ENCODE measurements around the gene DNAH8. TPM values are rescaled to one million over a fixed set of nuclear protein-coding genes. Genes with fewer than 3 reads are reported as not detected.

Gene DNAH8
- total RNA-seq, 1 experiment from 2014 or later = not detected

GRCh38 chr6:38944655-38945279, 229.7 kb downstream of the DNAH8 start:
- POLR2A ChIA-PET (ENCODE audit: unreplicated experiment) = no interaction called here
- no peak overlapping the region for H3K27ac ChIP-seq
- H3K79me2 ChIP-seq (ENCODE audit: low read depth) = no peaks in the 10 kb centered on the region
- H3K4me2 ChIP-seq = no peak overlapping the region
- CTCF ChIA-PET = interaction anchor here (1.0 kb wide), 1 partner anchor 451 kb away, joined by 3 read pairs; no protein-coding TSS in a partner anchor
- no peak overlapping the region for H3K4me3 ChIP-seq
- H3K36me3 ChIP-seq (ENCODE audit: low read depth) = no peaks in the 10 kb centered on the region
- no peaks in the 10 kb centered on the region for H4K20me1 ChIP-seq (ENCODE audit: insufficient read depth)
- no peaks in the 10 kb centered on the region; the same call in 1 of the 2 replicates for H3K9me3 ChIP-seq (ENCODE audit: insufficient read depth, low read depth)
- no peak overlapping the region for H2AFZ ChIP-seq
- H3F3A ChIP-seq (ENCODE audit: insufficient read depth, low read depth) = no peaks in the 10 kb centered on the region
- no peaks in the 10 kb centered on the region for H3K4me1 ChIP-seq (replicated peaks; ENCODE audit: insufficient read depth)
- DNase-seq = no peak
- no peaks in the 10 kb centered on the region for H3K9me2 ChIP-seq (ENCODE audit: insufficient read depth)
- BruUV-seq (replicated peaks) = no TSS peak
- H3K27me3 ChIP-seq (ENCODE audit: insufficient read depth, low read depth) = peaks cover 72% of the 10 kb centered on the region
- TF ChIP-seq CTCF (conservative IDR thresholded peaks at IDR 0.05) (no peak), EZH2 (IDR thresholded peaks at IDR 0.05; ENCODE audit: low read depth) (no peak)
- intact Hi-C loops (cut with micrococcal nuclease; ENCODE audit: unreplicated experiment) = no loop called here

- Histone ChIP-seq H3K4me2 (no peak overlapping the region), H3F3A (ENCODE audit: insufficient read depth, low read depth) (no peaks in the 10 kb centered on the region), H4K20me1 (ENCODE audit: insufficient read depth) (no peaks in the 10 kb centered on the region), H3K27ac (no peak overlapping the region), H3K4me1 (replicated peaks; ENCODE audit: insufficient read depth) (no peaks in the 10 kb centered on the region), H2AFZ (no peak overlapping the region), H3K9me2 (ENCODE audit: insufficient read depth) (no peaks in the 10 kb centered on the region), H3K4me3 (no peak overlapping the region), H3K9me3 (ENCODE audit: insufficient read depth, low read depth) (no peaks in the 10 kb centered on the region), H3K27me3 (ENCODE audit: insufficient read depth, low read depth) (peaks cover 36% of the 10 kb centered on the region), H3K36me3 (ENCODE audit: low read depth) (no peaks in the 10 kb centered on the region), H3K79me2 (ENCODE audit: low read depth) (no peaks in the 10 kb centered on the region)
- CTCF ChIA-PET = no interaction called here
- POLR2A ChIA-PET (ENCODE audit: unreplicated experiment) = no interaction called here
- no peak for DNase-seq
- BruUV-seq (replicated peaks) = no TSS peak
- intact Hi-C loops (cut with micrococcal nuclease; ENCODE audit: unreplicated experiment) = no loop called here
- TF ChIP-seq EZH2 (IDR thresholded peaks at IDR 0.05; ENCODE audit: low read depth) = no peak
- TF ChIP-seq CTCF (conservative IDR thresholded peaks at IDR 0.05) = no peak
Observed at GRCh38 chr6:38955861-38956260, 240.8 kb downstream of the DNAH8 start.

GRCh38 chr6:38957426-38957825, 242.3 kb downstream of the DNAH8 start:
- Histone ChIP-seq H4K20me1 (ENCODE audit: insufficient read depth) (no peaks in the 10 kb centered on the region), H3K9me3 (ENCODE audit: insufficient read depth, low read depth) (no peaks in the 10 kb centered on the region), H3K36me3 (ENCODE audit: low read depth) (no peaks in the 10 kb centered on the region), H3K9me2 (ENCODE audit: insufficient read depth) (no peaks in the 10 kb centered on the region), H3K4me1 (replicated peaks; ENCODE audit: insufficient read depth) (no peaks in the 10 kb centered on the region), H3K27me3 (ENCODE audit: insufficient read depth, low read depth) (peaks cover 20% of the 10 kb centered on the region), H3K27ac (no peak overlapping the region), H2AFZ (no peak overlapping the region), H3K4me2 (no peak overlapping the region), H3K79me2 (ENCODE audit: low read depth) (no peaks in the 10 kb centered on the region), H3K4me3 (no peak overlapping the region), H3F3A (ENCODE audit: insufficient read depth, low read depth) (no peaks in the 10 kb centered on the region)
- intact Hi-C loops (cut with micrococcal nuclease; ENCODE audit: unreplicated experiment) = no loop called here
- CTCF ChIA-PET = interaction anchor here (0.6 kb wide), 1 partner anchor 1419 kb away, joined by 4 read pairs; no protein-coding TSS in a partner anchor
- TF ChIP-seq CTCF (conservative IDR thresholded peaks at IDR 0.05) = no peak
- no peak for TF ChIP-seq EZH2 (IDR thresholded peaks at IDR 0.05; ENCODE audit: low read depth)
- DNase-seq = no peak
- no TSS peak for BruUV-seq (replicated peaks)
- POLR2A ChIA-PET (ENCODE audit: unreplicated experiment) = no interaction called here

Data from PC-9 (cell line).